Gastroesophageal sphincter (tissue), 4 donors: ENCODE data around the gene FBXO38. TPM values are rescaled to one million over a fixed set of nuclear protein-coding genes. Genes with fewer than 3 reads are reported as not detected.

Experiments used
- ATAC-seq: fragments of 150-250 bp; one replicate; pipeline ENCODE4 v1.9.1; 2016; ENCODE audit warnings: mild to moderate bottlenecking, moderate library complexity
- H3K27ac ChIP-seq, 4 donors: fragments of 200-600 bp; sonication (generic) in 3 of 4; 1 replicate in 3 of 4; 2 replicates in 1 of 4; pipeline ENCODE4 v1.5.1; 2016 to 2019
- H3K27me3 ChIP-seq: fragments of 200-600 bp; sonication (generic); one replicate; pipeline ENCODE4 v1.5.1; 2019
- H3K36me3 ChIP-seq, 2 donors: fragments of 200-600 bp; sonication (generic); one replicate each; pipeline ENCODE4 v1.5.1; 2019; ENCODE audit warnings: control low read depth in 1 of 2
- H3K4me1 ChIP-seq, 3 donors: fragments of 200-600 bp; sonication (generic); 1 replicate in 2 of 3; 2 replicates in 1 of 3; pipeline ENCODE4 v1.5.1; 2016 to 2019; ENCODE audit warnings: control low read depth in 2 of 3
- H3K4me3 ChIP-seq, 2 donors: fragments of 200-600 bp; sonication (generic); one replicate each; pipeline ENCODE4 v1.5.1; 2019; ENCODE audit warnings: mild to moderate bottlenecking in 1 of 2, moderate library complexity in 1 of 2
- H3K9me3 ChIP-seq, 3 donors: fragments of 200-600 bp; sonication (generic); one replicate each; pipeline ENCODE4 v1.5.1; 2017 to 2019; ENCODE audit warnings: control low read depth in 2 of 3
- EP300 ChIP-seq: sonication (generic); formaldehyde crosslinking; IDR thresholded peaks from one replicate; pipeline ENCODE4 v1.6.1; 2017; ENCODE audit warnings: antibody characterized with exemption, mild to moderate bottlenecking
- POLR2A ChIP-seq, 2 donors: fragments of 450-650 bp; IDR thresholded peaks; one replicate each; pipeline ENCODE4 v1.6.1; 2017; ENCODE audit warnings: antibody characterized with exemption in 2 of 2, mild to moderate bottlenecking in 2 of 2, moderate library complexity in 1 of 2
- POLR2AphosphoS5 ChIP-seq: sonication (generic); formaldehyde crosslinking; IDR thresholded peaks from one replicate; pipeline ENCODE4 v1.6.1; 2017; ENCODE audit warnings: antibody characterized with exemption
- WGBS, 2 donors: methylation state at CpG; one replicate each; pipeline ENCODE4 v1.1.5; 2018; ENCODE audit warnings: low coverage in 1 of 2; 5-methylcytosine and 5-hydroxymethylcytosine counted together
- total RNA-seq, 4 donors: library from RNA; depleted of rRNA; stranded (reverse); fragments of >200 nt; gene quantifications; one replicate each; pipeline ENCODE4 v1.1.0, GENCODE V29; 2016
- TF ChIP-seq, protein P1 (sequence below), 4 experiments: fragments of 200-600 bp in 2 of 4; fragments of 450-650 bp in 2 of 4; sonication (generic) in 1 of 4; IDR thresholded peaks; one replicate each; pipeline ENCODE4 v1.5.1; 2017 to 2019; ENCODE audit warnings: antibody characterized with exemption in 4 of 4, mild to moderate bottlenecking in 2 of 4, moderate library complexity in 2 of 4

Gene FBXO38
- total RNA-seq, 4 donors from 2014 or later, result 29.6 to 80.2 (median 40.7) TPM

DNA sequence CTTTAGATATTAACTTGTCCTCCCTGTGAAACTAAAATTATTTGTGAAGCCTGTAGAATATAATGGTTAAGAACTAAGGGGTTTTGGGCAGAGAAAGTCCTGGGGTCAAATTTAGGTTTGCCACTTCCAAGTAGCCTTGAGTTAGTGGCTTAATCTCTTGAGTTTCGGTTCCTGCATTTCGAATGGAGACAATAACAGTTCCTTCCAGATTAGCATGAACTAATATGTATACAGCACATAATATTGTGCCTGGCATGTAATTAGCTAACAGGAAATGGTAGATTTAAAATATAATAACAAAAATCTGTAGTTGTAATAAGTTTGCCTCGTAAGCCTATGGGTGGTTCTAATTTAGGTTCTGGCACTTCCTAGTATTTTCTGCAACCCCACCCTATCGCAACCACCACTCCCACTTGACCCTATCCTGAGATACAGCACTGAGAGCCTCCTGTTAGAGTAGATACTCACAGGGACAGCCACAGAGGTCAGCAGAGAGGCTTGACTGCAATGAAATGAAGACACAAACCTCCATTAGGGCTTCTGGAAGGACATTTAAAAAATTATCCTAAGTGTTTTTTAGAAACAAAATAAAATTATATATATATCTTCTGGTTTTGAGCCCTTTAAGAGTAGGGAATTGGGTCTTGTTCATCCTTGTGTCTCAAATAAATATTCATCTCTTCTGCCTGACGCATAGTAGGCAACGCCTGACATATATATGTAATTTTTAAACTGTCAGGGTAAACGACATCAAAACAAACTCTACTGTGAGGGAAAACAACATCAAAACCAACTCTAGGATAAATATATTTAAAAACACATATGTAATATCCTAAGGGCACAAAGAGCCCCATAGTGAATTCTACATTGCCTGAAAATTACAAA, 39.9 kb upstream of the FBXO38 start:
- Histone ChIP-seq H3K4me3 (no peak overlapping the region), H3K9me3 (no peaks in the 10 kb centered on the region), H3K36me3 (no peaks in the 10 kb centered on the region), H3K27ac (no peak overlapping the region), H3K4me1 (no peaks in the 10 kb centered on the region), H3K27me3 (no peaks in the 10 kb centered on the region)
- ATAC-seq, result no peak
- TF ChIP-seq, protein P1, sequence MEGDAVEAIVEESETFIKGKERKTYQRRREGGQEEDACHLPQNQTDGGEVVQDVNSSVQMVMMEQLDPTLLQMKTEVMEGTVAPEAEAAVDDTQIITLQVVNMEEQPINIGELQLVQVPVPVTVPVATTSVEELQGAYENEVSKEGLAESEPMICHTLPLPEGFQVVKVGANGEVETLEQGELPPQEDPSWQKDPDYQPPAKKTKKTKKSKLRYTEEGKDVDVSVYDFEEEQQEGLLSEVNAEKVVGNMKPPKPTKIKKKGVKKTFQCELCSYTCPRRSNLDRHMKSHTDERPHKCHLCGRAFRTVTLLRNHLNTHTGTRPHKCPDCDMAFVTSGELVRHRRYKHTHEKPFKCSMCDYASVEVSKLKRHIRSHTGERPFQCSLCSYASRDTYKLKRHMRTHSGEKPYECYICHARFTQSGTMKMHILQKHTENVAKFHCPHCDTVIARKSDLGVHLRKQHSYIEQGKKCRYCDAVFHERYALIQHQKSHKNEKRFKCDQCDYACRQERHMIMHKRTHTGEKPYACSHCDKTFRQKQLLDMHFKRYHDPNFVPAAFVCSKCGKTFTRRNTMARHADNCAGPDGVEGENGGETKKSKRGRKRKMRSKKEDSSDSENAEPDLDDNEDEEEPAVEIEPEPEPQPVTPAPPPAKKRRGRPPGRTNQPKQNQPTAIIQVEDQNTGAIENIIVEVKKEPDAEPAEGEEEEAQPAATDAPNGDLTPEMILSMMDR (IDR thresholded peaks at IDR 0.05), result no peak
- TF ChIP-seq POLR2A (IDR thresholded peaks at IDR 0.05) (no peak), POLR2AphosphoS5 (no peak), EP300 (no peak)
- WGBS, 2 donors, result 73 to 78% methylated on average over 7 of the region's 7 CpGs

DNA sequence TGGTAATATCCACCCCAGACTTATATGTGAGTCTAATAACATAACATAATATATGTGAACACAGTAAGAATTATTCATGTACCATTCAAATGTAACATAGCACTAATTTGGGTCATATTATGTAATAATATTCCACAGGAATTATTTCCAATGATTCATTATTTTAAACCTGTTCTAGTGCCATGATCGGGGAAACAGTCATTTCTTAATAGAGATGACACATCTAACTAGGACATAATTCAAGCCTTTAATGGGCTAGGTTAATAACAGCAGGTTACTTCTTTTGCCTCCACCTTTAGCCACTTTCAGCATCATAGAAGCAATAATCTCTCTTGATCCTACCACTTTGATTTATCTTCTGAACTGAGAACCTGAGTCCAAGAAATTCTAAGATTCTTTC, 36.1 kb upstream of the FBXO38 start:
- Histone ChIP-seq H3K36me3 (no peaks in the 10 kb centered on the region), H3K4me1 (no peaks in the 10 kb centered on the region), H3K27ac (no peak overlapping the region), H3K4me3 (no peak overlapping the region), H3K27me3 (no peaks in the 10 kb centered on the region), H3K9me3 (no peaks in the 10 kb centered on the region)
- 70 to 90% methylated on average over 1 of the region's 1 CpG for WGBS, 2 donors
- TF ChIP-seq POLR2AphosphoS5 (no peak), POLR2A (IDR thresholded peaks at IDR 0.05) (no peak), EP300 (no peak)
- TF ChIP-seq, protein P1 (IDR thresholded peaks at IDR 0.05), result no peak
- no peak for ATAC-seq

DNA sequence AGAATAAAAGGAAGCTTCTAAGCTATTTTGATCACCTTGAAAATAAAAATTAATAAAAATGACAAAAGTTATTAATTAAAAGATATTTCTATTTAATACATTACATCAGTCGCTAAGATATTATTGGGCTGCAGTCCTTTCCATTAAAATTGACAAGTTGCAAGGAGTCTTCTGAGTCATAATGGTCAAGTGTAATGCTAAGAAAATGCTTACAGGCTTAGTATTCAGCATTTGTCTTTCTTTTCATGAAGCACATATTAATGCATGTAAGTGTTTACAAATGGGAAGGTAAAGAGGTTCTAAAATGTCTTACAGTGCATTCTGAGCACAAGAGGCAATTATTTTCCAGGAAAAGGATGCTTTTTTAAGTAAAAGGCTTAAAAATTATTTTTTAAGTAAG, 31.1 kb upstream of the FBXO38 start:
- TF ChIP-seq EP300 (no peak), POLR2A (IDR thresholded peaks at IDR 0.05) (no peak), POLR2AphosphoS5 (no peak)
- TF ChIP-seq, protein P1 (IDR thresholded peaks at IDR 0.05), result no peak
- Histone ChIP-seq H3K27ac (no peak overlapping the region), H3K36me3 (no peaks in the 10 kb centered on the region), H3K9me3 (no peaks in the 10 kb centered on the region), H3K27me3 (no peaks in the 10 kb centered on the region), H3K4me1 (no peaks in the 10 kb centered on the region), H3K4me3 (no peak overlapping the region)
- ATAC-seq, result no peak
- 88 to 95% methylated on average over 1 of the region's 1 CpG for WGBS, 2 donors

DNA sequence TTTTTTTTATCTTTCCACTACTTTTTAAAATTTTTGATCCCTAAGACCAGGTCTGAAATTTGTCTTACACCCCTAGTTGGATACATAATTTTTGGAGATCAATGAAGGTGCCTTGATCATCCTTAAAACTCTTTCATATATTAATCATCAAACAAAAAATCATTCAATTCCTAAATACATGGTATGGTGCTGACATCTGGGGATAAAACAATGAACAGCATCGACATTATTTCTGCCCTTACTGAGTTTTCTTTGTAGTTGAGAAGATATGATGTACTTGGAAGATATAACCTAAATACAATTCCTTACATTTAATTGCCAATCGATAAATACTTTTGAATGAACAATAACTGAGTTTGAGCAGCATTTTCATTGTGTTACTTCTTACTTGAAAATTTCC, 30.1 kb upstream of the FBXO38 start:
- 91 to 94% methylated on average over 2 of the region's 2 CpGs for WGBS, 2 donors
- Histone ChIP-seq H3K36me3 (no peaks in the 10 kb centered on the region), H3K4me1 (no peaks in the 10 kb centered on the region), H3K27ac (no peak overlapping the region), H3K4me3 (no peak overlapping the region), H3K9me3 (no peaks in the 10 kb centered on the region), H3K27me3 (no peaks in the 10 kb centered on the region)
- TF ChIP-seq, protein P1 (IDR thresholded peaks at IDR 0.05), result no peak
- TF ChIP-seq EP300 (no peak), POLR2A (IDR thresholded peaks at IDR 0.05) (no peak), POLR2AphosphoS5 (no peak)
- ATAC-seq, result no peak

DNA sequence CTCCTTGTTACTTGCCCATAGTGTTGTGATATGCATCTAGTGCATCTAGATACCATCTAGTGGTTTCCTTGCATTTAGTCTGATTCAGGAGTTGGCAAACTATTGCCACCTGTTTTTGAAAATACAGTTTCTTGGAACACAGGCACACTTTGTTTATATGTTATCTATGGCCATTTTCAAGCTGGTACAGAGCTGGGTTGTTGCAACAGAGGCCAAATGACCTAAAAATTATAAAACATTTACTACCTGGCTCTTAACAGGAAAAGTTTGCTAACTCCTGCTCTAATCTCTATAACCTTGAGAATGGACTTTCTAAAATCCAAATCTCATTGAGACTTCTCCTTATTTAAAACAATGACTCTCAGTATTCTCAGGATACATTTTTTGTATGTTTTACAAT, 19.4 kb upstream of the FBXO38 start:
- Histone ChIP-seq H3K27ac (no peak overlapping the region), H3K9me3 (peaks cover 0 to 10% (median 0%) of the 10 kb centered on the region in 3 donors), H3K4me3 (no peak overlapping the region), H3K4me1 (no peaks in the 10 kb centered on the region), H3K27me3 (no peaks in the 10 kb centered on the region), H3K36me3 (no peaks in the 10 kb centered on the region)
- no peak for ATAC-seq
- TF ChIP-seq POLR2AphosphoS5 (no peak), EP300 (no peak), POLR2A (IDR thresholded peaks at IDR 0.05) (no peak)
- TF ChIP-seq, protein P1 (IDR thresholded peaks at IDR 0.05), result no peak
